Activated T-cell treated with anti-CD3 and anti-CD28 coated beads, Interleukin-2, amount 50 U/mL, for 1 hour (primary cell): Measurements from ENCODE around the gene STRN3.
"Not testable (repeated sequence)": the region's sequence is repeated elsewhere in the genome, so short reads cannot be mapped to it uniquely, and the experiment has no call there.

ENCODE experiments used
- DNase-seq: peaks from one replicate; pipeline ENCODE4 v3.0.0-alpha.2; 2020

Gene STRN3

DNA sequence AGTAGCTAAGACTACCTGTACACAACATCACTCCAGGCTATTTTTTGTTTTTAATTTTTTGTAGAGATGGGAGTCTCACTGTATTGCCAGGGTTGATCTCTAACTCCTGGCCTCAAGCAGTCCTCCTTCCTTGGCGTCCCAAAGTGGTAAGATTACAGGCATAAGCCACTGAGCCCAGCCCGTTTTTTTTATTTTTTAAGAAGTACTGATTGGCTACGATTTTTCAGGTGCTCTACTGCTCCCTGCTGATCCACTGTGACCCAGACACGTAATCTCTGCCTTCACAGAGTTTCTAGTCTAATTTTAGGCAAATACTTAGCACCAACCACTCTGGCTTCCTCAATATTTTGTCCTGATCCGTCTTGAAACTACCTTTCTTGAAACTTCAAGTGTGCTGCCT is 4.3 kb upstream of the STRN3 start:
- DNase-seq = no peak

DNA sequence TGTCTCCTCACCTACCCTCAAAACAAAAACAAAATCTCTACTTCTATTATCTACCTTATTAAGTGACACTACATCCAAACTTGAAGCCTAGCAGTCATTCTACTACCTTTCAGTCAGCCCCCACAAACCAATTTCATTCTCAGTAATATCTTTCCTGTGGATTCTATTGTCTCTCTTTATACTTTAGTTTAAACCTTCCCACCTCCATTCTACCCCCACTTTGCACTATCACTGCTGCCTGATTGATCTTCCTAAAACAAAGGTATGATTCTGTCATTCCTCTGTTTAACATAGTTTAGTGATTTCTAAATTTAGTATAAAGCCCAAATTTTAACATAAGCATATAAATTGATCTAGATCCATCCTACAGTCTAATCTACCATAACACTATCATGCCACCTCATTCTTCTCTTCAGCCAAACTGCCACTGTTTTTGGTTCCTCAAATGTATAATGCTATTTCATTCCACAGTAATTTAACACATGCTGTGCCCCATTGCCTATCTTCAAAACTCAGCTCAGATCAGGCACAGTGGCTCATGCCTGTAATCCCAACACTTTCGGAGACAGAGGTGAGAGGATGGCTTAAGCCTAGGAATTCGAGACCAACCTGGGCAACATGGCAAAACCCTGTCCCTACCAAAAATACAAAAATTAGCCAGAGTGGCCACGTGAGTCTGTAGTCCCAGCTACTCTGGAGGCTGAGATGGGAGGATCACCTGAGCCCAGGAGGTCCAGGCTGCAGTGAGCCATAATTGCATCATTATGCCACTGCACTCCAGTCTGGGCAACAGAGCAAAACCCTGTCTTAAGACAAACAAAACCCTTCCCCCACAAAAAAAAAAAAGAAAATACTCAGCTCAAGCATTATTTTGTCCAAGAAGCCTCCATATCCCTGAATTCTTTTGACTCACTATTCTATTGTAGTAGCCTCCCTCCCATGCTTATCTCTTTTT is 3.1 kb upstream of the STRN3 start:
- DNase-seq = no peak

- no peak for DNase-seq
These were observed 1.7 kb upstream of the STRN3 start for GRCh38 chr14:31027847-31028246.

DNA sequence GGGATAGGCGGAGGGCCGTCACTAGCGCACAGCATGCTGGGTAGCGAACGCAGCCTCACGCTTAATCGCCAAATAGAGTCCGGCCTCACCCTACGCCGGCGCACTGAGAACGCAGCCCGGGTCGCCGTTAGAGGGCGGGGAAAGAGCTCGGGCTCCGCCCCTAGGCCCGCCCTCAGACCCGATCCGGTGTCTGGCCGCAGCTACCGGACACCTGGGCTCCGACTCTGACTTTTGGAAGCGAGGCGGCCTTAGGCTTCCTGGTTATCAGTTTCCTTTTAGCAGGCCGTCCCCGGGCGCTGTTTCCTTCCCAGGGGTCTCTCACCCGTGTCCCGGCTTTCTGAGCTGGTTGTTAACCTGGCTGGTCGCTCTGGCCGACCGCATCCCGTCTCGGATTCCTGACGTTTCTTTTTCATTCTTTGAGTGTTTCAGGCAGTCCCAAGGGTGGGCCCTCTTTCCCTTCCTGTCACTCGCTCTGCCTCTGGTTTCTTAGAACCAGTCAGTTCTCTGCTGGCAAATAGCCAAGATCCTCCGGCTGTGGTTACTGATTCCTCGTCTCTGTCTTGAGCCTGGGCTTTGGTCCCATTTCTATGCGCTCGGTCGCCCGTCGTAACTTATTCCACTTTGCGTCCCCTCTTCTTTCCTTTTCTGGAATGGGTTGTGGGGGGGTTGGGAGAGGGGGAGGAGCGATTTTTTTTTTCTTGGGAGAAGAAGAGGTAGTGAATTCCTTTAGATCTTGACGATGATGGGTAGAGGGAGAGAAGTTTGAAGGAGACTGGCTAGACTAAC is 464 bp upstream of the STRN3 start:
- peak; percentile 90 for DNase-seq

GRCh38 chr14:31025367-31026076 is 657 bp downstream of the STRN3 start, which contains the start of gene AP4S1:
Gene AP4S1 (plus strand): TSS chr14:31025649. CDS start chr14:31066197, 40,548 bp downstream.
- DNase-seq = peak; percentile 72

- no peak for DNase-seq
These were observed 1.4 kb downstream of the STRN3 start for GRCh38 chr14:31024577-31025366.

DNA sequence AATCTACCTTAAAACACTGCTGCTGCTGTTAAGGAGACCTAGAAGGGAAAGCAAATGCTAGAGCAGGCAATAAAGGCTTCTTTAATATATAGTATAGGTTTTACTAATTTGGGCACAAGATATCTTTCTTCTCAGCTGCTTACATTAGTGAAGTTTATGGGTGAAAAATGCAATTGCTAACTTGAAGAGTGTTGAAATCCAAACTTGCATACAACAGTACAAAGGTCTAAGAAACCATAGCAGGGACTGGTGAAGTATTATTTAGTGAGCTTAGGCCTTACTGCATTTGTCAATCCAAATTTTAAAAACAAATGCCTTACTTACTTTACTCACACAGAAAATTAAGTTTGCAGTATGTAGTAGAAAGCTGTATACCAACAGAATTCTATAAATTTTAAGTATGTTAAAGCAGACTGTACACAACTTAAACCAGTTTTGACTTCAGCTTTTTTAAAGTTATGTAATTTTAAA is 2.1 kb downstream of the STRN3 start:
- DNase-seq = no peak

GRCh38 chr14:31022386-31022785 is 3.8 kb downstream of the STRN3 start:
- no peak for DNase-seq

GRCh38 chr14:31021576-31021949 is 4.6 kb downstream of the STRN3 start:
- no peak for DNase-seq

DNA sequence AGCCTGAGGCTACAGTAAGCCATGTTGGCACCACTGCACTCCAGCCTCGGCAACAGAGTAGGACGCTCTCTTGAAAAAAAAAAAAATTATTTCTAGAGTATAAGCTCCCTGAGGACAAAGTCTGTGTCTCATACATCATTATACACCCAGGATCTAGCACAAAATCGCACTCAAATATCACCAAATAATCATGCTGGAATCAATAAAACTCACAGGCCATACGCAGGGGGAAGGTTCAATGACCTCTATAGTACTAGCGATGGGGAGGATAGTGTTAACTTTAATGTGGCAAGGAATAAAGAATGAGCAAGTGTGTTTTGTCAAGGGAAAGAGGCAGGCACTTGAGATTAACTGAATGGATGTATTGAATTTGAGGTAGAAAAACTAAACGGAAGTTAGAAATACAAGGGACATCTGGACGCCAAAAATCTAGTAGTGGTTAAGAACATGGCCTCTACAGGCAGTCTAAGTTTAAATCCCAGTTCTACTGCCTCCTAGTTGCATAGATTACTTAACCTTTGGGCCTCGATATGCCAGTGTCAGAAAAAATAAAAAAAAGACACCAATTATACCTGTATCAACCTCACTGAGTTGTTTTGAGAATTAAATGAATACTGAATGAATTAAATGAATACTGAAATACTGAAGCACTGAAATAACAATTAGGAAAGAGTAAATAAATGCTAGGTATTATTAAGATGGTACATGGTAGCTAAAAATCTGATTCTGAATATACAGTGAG is 5.2 kb downstream of the STRN3 start:
- no peak for DNase-seq

- no peak for DNase-seq
These were observed 8.0 kb downstream of the STRN3 start for GRCh38 chr14:31018057-31018645.

DNA sequence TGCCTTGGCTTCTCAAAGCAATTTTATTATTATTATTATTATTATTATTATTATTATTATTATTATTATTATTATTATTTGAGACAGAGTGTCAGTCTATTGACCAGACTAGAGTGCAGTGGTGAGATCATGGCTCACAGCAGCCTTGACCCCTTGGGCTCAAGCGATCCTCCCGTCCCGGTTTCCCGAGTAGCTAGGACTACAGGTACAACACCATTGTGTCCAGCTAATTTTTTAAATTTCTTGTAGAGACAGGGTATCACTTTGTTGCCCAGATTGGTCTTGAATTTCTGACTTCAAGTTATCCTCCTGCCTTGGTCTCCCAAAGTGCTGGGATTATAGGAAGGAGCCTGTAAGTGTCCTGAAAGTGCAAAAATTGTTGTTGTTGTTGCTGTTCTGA is 12.3 kb downstream of the STRN3 start:
- DNase-seq = no peak

DNA sequence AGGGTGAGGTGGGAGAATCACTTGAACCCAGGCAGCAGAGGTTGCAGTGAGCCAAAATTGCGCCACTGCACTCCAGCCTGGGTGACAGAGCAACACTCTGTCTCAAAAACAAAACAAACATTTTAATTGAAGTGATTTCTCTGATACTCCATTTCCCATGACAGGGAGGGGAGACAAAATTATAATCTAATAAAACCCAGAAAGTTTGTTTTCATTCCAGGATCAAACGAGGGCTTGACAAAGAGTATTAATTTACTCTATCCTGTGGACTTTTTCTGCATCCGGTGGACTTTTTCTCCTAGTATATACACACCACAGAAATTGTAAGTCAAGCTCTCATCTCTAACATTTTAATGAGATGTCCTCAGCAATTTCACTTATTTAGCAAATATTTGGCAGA is 15.2 kb downstream of the STRN3 start:
- no peak for DNase-seq

DNA sequence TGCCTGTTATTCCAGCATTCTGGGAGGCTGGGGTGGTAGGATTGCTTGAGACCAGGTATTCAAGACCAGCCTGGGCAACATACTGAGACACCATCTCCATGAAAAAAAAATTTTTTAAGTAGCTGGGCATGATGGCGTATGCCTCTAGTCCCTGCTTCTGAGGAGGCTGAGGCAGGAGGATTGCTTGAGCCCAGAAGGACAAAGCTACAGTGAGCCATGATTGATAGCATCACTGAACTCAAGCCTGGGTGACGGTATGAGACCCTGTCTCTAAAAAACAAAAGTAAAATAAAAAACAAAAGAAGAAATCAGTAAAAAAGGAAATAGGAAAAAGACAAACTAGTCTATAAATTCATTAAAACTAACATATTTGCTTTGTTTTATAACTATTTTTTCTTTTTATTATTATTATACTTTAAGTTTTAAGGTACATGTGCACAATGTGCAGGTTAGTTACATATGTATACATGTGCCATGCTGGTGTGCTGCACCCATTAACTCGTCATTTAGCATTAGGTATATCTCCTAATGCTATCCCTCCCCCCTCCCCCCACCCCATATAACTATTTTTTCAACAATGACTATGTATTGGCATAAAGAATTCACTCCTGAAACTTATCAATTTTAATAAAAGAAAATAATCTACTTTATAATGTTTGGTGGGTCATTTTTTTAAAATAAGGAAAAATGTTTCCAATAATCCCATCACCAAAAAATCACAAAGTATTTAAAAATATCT is 16.2 kb downstream of the STRN3 start:
- DNase-seq = no peak

DNA sequence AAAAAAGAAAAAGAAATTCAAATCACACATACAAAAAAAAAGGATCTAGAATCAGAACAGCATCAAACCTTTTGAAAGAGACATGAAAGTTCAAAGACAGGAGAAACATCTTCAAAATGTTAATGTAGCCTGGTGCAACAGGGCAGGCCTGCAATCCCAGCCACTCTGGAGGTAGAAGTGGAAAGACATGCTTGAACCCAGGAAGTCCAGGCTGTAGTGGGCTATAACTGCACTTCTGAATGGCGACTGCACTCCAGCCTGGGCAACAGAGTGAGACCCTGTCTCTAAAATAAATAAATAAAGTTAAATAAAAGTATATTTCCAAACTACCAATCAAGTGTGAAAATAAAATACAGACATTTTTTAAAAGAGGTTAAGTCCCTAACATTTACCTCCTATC is 19.5 kb downstream of the STRN3 start:
- no peak for DNase-seq

DNA sequence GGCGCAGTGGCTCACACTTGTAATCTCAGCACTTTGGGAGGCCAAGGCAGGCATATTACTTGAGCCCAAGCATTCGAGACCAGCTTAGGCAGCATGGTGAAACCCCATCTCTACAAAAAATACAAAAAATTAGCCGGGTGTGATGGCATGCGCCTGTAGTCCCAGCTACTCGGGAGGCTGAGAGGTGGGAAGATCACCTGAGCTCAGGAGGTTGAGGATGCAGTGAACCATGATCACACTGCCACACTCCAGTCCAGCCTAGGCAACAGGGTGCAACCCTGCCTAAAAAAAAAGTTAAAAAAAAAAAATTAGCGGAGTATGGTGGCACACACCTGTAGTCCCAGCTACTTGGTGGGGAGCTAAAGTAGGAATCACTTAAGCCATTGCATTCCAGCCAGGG is 22.2 kb downstream of the STRN3 start:
- DNase-seq = not testable (repeated sequence)

DNA sequence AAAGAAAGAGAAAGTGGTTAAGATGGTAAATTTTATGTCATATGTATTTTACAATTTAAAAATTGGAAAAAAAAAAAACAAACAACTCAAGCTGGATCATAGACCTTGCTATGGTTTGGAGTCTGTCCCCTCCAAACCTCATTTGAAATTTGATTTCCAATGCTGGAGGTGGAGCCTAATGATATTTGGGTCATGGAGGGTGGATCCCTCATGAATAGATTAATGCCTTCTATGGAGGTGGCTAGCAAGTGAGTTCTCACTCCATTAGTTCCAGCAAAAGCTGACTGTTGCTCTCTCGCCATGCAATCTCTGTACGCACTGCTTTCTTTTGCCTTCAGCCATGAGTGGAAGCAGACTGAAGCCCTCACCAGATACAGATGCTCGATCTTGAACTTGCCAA is 22.9 kb downstream of the STRN3 start:
- no peak for DNase-seq

DNA sequence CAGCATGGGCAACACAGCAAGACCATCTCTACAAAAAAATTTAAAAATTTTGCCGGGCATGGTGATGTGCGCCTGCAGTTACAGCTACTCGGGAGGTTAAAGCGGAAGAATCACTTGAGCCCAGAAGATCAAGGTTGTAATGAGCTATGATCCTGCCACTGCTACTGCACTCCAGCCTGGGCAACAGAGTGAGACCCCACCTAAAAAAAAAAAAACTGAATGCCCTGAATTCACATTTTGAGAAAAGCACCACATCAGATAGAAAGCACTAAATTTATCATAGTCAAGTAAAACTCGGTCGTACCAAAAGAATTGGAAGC is 24.9 kb downstream of the STRN3 start:
- no peak for DNase-seq

GRCh38 chr14:31000629-31001338 is 25.4 kb downstream of the STRN3 start:
- DNase-seq = no peak
